GM12873 (cell line): ENCODE measurements around the gene UMODL1.

Experiments used
- TF ChIP-seq, protein P1 (sequence below): IDR thresholded peaks from 2 replicates; pipeline ENCODE4 v1.5.1; 2012; ENCODE audit warnings: low read depth, mild to moderate bottlenecking, moderate library complexity, low read length, control low read depth; ENCODE audit not compliant: insufficient read depth; ENCODE audit errors: missing control alignments

UMODL1 gene

DNA sequence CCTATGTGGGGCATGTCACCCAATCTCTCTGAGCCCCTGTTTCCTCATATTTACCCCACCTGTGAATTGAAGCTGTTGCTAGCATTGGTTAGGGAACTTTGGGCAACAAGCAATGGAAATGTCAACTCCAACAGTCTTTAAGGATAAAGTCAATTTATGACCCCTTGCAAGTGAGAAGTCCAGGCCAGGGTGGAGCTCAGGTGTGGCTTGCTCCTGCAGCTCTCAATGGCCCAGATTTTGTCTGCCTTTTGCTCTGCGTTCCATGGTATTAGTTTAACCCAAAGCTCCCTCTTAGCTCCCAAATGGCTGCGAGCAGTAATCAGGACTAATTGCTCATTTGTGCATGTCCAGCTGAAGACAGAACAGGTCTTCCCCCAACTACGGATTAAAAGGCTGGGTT lies 77.5 kb downstream of the UMODL1 start:
- TF ChIP-seq, protein P1, sequence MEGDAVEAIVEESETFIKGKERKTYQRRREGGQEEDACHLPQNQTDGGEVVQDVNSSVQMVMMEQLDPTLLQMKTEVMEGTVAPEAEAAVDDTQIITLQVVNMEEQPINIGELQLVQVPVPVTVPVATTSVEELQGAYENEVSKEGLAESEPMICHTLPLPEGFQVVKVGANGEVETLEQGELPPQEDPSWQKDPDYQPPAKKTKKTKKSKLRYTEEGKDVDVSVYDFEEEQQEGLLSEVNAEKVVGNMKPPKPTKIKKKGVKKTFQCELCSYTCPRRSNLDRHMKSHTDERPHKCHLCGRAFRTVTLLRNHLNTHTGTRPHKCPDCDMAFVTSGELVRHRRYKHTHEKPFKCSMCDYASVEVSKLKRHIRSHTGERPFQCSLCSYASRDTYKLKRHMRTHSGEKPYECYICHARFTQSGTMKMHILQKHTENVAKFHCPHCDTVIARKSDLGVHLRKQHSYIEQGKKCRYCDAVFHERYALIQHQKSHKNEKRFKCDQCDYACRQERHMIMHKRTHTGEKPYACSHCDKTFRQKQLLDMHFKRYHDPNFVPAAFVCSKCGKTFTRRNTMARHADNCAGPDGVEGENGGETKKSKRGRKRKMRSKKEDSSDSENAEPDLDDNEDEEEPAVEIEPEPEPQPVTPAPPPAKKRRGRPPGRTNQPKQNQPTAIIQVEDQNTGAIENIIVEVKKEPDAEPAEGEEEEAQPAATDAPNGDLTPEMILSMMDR = no peak

DNA sequence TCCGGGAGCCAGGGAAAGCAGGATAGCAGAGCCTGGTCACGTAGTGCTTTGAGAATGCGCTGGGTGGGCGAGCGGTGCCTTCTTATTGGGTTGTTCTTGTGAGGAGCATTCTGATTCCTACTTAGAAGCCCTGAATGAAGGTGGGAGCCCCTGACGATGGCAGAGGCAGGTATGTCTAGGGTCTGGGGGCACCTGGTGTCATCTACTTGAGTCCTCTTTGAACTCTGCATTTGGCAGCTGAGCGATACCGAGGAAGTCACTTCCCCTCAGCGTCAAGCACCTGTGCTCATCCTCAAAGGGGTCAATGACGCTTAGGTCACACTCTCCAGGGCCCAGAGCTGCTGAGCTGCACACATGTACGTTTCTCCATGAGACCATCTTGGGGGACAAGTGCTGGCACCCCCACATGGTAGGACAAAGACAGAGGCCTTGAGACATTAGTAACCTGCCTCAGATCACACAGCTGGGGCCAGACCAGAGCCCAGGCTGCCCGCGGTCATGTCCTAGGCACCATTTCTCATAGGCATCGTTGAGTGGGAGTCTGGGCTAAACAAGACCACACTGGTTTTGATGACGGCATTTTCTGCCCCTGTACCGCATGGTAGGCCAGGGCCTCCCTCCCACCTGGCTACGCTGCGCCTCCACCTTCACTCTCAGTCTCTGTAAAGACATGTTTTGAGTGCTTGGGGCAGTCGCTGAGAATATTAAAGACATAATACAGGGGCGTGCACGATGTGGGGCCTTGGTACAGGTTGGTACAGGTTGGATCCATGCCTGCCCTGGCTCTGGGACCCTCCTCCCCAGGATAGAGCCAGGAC lies 78.7 kb downstream of the UMODL1 start:
- TF ChIP-seq, protein P1 = no peak

DNA sequence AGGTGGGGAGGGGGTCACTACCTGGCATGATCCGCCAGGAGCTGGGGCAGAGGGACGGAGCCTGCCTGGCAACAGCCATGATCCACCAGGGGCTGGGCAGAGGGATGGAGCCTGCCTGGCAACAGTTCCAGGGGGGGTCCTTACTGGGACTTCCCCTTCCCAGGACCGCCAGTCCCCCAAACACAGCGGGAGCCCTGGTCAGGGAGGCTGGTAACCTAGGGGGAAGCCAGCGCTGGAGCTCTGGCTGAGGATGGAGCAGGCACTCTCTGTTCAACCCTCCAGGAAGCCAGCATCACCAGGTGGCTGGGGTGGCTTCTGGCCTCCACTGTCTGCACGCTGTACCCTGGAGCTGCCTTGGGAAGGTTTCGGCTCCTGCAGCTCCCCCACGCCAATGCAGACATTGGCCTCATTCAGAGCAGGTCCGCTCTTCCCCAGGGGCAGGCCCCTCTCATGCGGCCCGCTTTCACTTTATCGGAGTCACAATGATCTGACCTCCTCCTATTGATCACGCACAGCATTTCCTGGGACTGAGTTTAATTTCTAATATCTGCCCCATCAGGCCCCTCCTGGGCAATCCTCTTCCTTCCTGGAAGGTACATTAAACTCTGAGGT lies 79.5 kb downstream of the UMODL1 start:
- TF ChIP-seq, protein P1 = no peak

DNA sequence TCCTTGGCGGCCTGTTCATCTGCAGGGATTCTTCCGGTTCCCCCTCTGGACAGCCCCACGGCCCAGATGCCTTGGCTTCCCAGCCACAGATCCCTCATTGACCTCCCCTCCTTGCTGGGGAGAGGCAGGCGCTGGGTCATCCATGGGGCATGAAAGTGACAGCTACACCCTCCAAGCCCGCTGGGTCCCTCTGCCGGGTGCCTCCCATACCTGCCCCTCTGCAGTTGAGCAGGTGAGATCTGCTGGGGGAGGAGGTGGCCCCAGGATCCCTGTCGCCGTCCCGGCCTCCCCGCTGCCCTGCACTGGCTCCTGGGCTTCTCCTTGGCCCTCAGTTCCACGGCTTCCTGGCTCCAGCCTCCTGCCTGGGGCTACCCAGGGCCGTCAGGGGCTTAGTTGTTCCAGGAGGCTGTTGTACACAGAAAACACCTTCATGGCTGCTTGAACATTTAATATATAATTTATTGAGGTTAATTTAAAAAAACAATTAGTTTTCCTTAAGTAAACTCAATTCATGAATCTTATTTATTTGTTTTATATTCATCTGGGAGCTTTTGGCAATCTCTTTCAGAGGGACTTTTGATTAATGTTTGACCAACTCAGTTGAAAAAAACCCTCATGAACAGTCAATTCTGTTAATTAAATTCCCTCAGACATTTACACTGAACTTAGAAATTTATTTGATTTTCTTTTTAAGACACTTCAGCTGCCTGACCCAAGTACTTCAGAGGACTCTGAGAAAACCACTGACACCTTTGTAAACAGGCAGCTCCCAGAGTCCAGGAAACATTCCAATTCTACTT lies 80.2 kb downstream of the UMODL1 start:
- TF ChIP-seq, protein P1 = no peak

DNA sequence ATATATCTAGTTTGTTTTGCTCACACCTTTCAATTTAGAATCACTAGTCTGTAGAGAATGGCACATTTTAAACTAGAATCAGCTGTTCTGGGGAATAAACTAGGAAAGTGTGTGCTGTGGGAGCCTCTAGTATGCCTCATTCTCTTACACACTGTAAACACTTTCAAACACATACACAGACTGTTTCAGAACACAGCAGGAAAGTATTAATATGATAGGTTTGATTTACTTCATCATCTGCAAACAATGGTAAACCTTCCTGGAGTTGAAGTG lies 80.8 kb downstream of the UMODL1 start:
- TF ChIP-seq, protein P1 = no peak

DNA sequence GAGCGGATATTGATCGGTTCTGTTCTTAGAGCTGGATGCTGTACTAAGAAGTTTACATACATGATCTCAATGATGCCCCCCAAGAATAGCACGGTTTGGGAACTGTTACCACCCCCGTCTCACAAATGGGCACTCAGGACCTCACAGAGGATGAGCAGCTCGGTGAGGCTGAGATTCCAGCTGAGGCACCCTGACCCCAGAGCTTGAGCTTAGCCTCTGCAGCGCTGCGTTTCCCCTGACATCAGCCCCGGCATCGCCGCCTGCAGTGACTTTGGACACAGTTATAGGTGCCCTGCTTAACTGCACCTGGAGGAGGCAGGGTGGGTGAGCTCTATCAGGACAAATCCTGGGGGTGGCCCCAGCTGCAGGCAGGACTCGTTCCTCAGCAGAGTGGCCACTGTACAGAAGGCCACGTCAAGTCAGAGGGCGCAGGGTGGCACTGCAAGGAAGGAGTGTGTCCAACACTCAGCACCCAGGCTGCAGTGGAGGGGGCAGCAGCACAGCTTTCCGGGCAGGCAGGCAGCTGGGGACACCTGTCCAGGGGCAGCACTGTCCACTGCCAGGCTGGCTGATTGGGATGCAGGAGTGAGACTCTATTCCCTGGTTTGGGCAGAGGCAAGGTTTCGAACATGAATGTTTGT lies 82.0 kb downstream of the UMODL1 start:
- TF ChIP-seq, protein P1 = no peak

DNA sequence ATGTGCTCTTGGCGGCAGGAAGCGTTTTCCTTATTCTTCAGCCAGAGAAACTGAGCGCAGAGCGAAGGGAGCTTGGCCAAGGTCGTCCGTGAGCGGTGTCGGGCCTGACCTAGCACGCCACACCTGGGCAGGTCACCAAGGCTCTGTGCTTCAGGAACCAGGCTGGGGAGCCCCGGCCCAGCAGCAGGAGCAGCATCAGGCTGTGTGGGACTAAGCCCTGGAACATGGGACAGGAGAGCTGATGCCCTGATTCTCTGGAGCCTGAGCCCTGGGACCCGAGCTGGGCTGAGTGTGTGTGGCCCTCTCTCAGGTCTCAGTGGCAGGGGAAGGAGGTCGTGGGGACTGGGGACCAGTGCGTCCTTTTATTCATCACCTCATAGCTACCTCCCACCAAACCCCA lies 82.6 kb downstream of the UMODL1 start:
- TF ChIP-seq, protein P1 = no peak
